ENCODE data around the gene CDH13. TPM values are rescaled to one million over a fixed set of nuclear protein-coding genes. Genes with fewer than 3 reads are reported as not detected.

CDH13 gene
- total RNA-seq, 3 donors from 2014 or later: 4.9 to 11.2 (median 9.8) TPM

- Histone ChIP-seq H3K4me1 (ENCODE audit: low read depth) (no peaks in the 10 kb centered on the region), H3K9me3 (no peaks in the 10 kb centered on the region), H3K4me3 (no peak overlapping the region), H3K36me3 (ENCODE audit: low read depth) (no peaks in the 10 kb centered on the region)
- ATAC-seq (no peak), DNase-seq (no peak)
- TF ChIP-seq CTCF (IDR thresholded peaks at IDR 0.05): no peak
- intact Hi-C loops (cut with DNase I, micrococcal nuclease): no loop called here
These were observed 410.3 kb downstream of the CDH13 start for GRCh38 chr16:83037102-83037501.

GRCh38 chr16:83037884-83038283 lies 411.1 kb downstream of the CDH13 start:
- no peak overlapping the region for H3K4me3 ChIP-seq
- H3K9me3 ChIP-seq: no peaks in the 10 kb centered on the region

DNA sequence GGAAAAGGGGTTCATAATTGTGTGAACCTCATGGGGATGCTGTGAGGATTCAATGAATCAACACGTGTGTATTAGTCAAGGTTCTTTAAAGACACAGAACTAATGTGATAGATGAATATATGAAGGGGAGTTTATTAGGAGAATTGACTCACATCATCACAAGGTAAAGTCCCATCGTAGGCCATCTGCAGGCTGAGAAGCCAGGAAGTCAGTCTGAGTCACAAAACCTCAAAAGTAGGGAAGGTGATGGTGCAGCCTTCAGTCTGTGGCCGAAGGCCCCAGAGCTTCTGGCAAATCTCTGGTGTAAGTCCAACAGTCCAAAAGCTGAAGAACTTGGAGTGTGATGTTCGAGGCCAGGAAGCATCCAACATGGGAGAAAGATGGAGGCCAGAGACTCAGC lies 413.4 kb downstream of the CDH13 start:
- Histone ChIP-seq H3K36me3 (ENCODE audit: low read depth) (no peaks in the 10 kb centered on the region), H3K4me1 (ENCODE audit: low read depth) (no peaks in the 10 kb centered on the region), H3K4me3 (no peak overlapping the region), H3K9me3 (no peaks in the 10 kb centered on the region)
- intact Hi-C loops (cut with DNase I, micrococcal nuclease): no loop called here
- DNase-seq (no peak), ATAC-seq (no peak)
- no peak for TF ChIP-seq CTCF (IDR thresholded peaks at IDR 0.05)

More at GRCh38 chr16:83037884-83038283, 411.1 kb downstream of the CDH13 start:
- Histone ChIP-seq H3K36me3 (ENCODE audit: low read depth) (no peaks in the 10 kb centered on the region), H3K4me1 (ENCODE audit: low read depth) (no peaks in the 10 kb centered on the region)
- TF ChIP-seq CTCF (IDR thresholded peaks at IDR 0.05): no peak
- ATAC-seq (no peak), DNase-seq (no peak)
- intact Hi-C loops (cut with DNase I, micrococcal nuclease): no loop called here

DNA sequence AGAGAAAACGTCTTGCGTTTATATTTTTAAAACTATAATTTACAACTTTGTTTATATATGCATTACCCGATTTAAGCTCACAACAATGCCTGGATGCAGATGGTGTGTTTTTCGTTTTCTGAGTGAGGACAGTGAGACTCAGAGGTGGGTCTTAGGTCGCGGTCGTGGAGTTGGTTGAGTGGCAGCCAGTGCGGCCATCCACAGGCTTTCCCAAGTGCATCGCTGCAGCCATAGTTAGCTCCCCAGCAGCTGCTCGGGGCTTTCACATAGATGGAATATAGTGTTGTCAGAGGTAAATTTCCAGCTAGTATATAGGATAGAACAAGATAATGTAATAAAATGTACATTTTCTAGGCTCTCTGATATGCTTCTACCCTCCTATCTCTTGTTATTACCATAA lies 417.8 kb downstream of the CDH13 start:
- Histone ChIP-seq H3K4me1 (ENCODE audit: low read depth) (no peaks in the 10 kb centered on the region), H3K36me3 (ENCODE audit: low read depth) (no peaks in the 10 kb centered on the region), H3K9me3 (no peaks in the 10 kb centered on the region), H3K4me3 (no peak overlapping the region)
- DNase-seq: no peak
- TF ChIP-seq CTCF (IDR thresholded peaks at IDR 0.05): no peak
- intact Hi-C loops (cut with DNase I, micrococcal nuclease): no loop called here
- ATAC-seq: no peak

- intact Hi-C loops (cut with DNase I, micrococcal nuclease): no loop called here
- no peak overlapping the region for H3K4me3 ChIP-seq
- no peak for TF ChIP-seq CTCF (IDR thresholded peaks at IDR 0.05)
- H3K4me1 ChIP-seq (ENCODE audit: low read depth): no peaks in the 10 kb centered on the region
- H3K9me3 ChIP-seq: no peaks in the 10 kb centered on the region
- DNase-seq (no peak), ATAC-seq (no peak)
- H3K36me3 ChIP-seq (ENCODE audit: low read depth): no peaks in the 10 kb centered on the region
These were observed 419.0 kb downstream of the CDH13 start for GRCh38 chr16:83045790-83046189.

- intact Hi-C loops (cut with DNase I, micrococcal nuclease): no loop called here
- Histone ChIP-seq H3K4me1 (ENCODE audit: low read depth) (no peaks in the 10 kb centered on the region), H3K4me3 (no peak overlapping the region), H3K9me3 (no peaks in the 10 kb centered on the region), H3K36me3 (ENCODE audit: low read depth) (no peaks in the 10 kb centered on the region)
- no peak for DNase-seq
- TF ChIP-seq CTCF (IDR thresholded peaks at IDR 0.05): no peak
- no peak for ATAC-seq
These were observed 419.9 kb downstream of the CDH13 start for GRCh38 chr16:83046664-83047063.

All from mucosa of descending colon (tissue), 3 donors.